Forelimb muscle (tissue), 1 donor: ENCODE measurements around the gene ADGRF4. TPM values are rescaled to one million over a fixed set of nuclear protein-coding genes. Genes with fewer than 3 reads are reported as not detected.

Experiments used
- DNase-seq: peaks from one replicate; pipeline ENCODE4 v3.0.0-alpha.2; 2013; ENCODE audit warnings: low read depth
- polyA plus RNA-seq: library from polyadenylated mRNA; unstranded; fragments of 120-200 nt; gene quantifications from one replicate; pipeline ENCODE4 v1.2.1, GENCODE V29; 2013; ENCODE audit not compliant: insufficient read length

ADGRF4 gene
- not detected for polyA plus RNA-seq

GRCh38 chr6:47698342-47698787, at the start of gene ADGRF4:
ADGRF4 (plus strand) TSS chr6:47698580; CDS start chr6:47707246, 8,666 bp downstream.
- DNase-seq, result no peak

GRCh38 chr6:47650553-47651432, 47.6 kb upstream of the ADGRF4 start:
- no peak for DNase-seq

DNA sequence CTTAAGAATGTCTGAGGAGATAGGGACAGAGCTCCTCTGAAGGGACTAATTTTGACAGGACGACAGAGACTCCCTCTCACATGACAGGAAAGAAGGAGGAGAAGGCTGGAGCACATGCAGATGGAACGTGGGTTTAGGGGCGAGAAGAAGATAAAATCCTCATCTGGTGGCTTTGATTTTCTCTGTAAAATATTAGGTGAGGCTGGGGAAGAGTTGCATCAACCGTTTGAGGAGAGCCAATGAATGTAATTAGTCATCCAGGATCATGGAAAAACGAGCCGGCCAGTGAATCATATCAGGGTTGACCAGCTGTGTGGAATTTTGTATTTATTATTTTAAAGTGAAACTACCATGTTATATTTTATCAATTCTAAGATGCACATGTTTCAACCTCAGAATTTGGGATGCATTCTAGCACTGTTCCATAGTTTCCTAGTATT, 46.9 kb upstream of the ADGRF4 start:
- no peak for DNase-seq

- DNase-seq, result no peak
These were observed 44.7 kb upstream of the ADGRF4 start for GRCh38 chr6:47653706-47654105.

DNA sequence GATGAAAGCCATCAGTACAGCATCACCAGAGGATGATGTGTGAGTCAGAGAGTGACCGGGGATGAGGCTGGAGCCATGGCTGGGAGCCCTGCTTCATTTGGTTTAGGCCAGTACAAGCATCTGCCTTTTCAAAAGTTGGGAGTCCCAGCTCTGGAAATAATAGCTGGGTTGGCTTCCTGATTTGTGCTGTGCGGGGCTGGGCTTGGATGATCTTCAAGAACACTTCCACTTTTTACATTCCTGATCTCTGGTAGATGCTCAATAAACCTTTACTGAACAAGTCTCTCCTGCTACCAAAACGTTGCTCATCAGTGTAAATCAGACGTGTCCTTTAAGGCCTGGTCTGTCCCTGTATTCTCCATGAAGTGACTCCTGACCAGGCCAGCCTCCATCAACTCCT, 44.1 kb upstream of the ADGRF4 start:
- no peak for DNase-seq

- no peak for DNase-seq
These were observed 42.4 kb upstream of the ADGRF4 start for GRCh38 chr6:47655719-47656595.

GRCh38 chr6:47661960-47662359, 36.4 kb upstream of the ADGRF4 start:
- DNase-seq, result no peak

DNA sequence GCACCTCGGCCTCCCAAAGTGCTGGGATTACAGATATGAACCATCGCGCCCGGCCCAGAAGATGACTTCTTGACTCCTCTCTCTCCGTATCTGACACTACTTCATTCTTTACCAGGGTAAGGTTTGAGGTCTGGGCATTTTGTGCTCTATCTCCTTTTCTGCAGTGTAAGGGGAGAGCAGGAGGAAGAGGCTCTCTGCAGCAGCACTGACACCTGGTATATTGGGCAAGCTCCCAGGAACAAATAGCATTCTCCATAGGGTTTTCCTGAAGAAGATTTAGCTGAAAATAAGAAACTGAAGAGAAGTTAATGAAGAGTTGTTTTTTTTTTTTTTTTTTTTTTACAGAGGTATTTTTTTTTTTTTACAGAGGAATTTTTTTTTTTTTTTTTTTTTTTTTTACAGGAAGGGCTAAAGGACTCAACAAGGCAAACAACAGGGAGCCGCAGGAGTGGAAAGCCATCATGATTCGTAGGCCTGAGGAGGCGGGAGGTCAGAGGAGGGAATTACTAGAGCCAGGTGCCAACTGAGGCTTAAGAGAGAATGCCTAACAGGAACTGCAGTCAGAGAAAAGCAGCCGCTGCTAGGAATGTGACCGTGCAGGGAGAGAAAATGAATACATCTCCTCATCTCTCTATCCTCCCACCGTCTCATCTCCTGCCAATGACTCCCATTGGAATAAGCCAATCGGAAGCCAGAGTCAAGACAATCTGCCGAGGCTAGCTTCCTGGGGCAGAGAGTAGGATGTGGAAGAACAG, 34.7 kb upstream of the ADGRF4 start:
- no peak for DNase-seq

GRCh38 chr6:47665112-47665511, 33.3 kb upstream of the ADGRF4 start:
- no peak for DNase-seq

GRCh38 chr6:47669684-47670513, 28.5 kb upstream of the ADGRF4 start:
- DNase-seq, result no peak

- no peak for DNase-seq
These were observed 27.5 kb upstream of the ADGRF4 start for GRCh38 chr6:47670851-47671250.

GRCh38 chr6:47671777-47672176, 26.6 kb upstream of the ADGRF4 start:
- no peak for DNase-seq

DNA sequence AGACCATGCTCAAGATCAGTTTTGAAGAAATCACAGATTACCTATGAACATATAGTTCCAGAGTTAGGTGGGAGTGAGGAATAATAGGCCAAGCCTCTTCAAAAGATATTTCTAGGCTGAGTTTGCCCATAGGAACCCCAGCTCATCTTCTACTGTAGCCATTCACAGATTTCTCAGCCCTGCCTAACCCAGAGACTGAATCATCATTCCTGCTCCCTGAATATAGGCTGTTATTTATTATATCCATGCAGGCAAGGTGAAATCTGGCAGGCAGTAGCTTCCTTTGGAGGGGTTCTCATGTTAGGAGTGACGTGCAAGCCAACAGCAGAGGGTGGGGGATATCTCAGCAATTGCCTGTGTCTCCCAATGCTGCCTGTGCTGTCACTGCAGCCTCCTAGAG, 25.6 kb upstream of the ADGRF4 start:
- DNase-seq, result no peak

- no peak for DNase-seq
These were observed 23.7 kb upstream of the ADGRF4 start for GRCh38 chr6:47674673-47675072.

DNA sequence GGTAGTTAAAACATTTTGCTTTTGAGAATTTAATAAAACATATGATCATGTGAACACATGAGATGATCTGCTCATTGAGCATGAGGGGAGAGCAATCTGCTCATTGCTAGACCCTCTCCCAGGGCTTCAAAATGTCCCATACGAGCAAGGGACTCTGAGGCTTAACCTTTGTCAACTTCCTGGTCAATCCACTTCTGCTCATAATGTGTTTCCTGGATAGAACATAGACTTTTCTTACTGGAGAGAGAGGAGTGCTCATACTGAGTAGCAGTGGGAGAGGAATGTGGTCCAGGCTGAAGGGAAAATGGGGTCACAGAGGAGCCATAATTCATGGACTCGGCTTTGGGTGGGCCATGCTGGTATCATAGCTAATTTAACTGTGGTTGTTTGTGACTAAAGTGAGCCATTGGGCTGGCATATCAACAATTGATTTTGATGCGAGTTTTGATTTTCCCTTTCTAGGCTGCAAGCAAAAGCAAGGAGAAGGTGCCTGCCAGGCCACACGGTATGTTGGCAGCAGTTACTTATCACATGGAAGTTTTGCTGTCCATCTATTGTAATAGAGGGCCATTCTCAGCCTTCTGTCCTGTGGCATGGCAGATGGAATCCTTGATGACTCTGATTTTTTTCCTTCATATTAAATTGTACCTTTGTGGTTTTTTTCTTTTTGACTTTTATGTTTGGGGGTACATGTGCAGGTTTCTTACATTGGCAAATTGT, 20.8 kb upstream of the ADGRF4 start:
- DNase-seq, result no peak

- no peak for DNase-seq
These were observed 19.6 kb upstream of the ADGRF4 start for GRCh38 chr6:47678739-47679138.

DNA sequence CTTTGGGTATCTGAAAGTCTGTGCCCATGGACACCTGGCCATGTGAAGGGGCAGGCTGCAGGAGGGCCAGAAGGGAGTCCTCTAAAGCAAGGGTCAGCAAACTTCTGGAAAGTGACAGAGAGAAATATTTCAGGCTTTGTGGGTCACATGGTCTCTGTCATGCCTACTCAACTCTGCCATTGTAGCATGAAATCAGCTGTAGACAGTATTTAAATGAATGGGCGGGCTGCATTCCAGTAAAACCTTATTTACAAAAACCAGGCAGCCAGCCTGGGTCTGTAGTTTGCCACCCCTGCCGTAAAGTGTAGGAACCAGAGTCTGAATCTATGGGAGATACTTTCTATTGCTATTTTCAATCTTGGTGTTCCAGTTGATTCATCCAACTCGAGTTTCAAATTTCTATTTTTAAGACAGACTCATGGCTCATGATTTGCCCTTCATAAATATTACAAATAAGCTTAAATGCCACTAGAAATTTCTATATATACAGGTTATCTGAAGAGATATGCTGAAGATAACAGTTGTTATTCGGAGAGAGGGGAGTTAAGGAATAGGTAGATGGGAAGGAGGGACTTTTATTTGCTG, 19.0 kb upstream of the ADGRF4 start:
- DNase-seq, result no peak

DNA sequence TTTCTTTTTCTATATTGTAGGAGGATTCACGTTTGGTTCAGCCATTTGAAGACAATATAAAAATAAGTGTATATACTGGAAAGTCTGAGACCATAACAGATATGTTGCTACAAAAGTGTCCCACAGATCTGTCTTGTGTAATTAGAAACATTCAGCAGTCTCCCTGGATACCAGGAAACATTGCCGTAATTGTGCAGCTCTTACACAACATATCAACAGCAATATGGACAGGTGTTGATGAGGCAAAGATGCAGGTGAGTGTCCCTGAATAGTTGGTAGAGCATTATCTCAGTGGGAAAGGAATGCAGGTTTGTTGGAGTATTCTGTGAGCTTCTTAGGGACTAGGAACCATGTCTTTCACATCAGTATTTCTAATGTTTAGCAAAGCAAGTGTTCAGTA, 18.3 kb upstream of the ADGRF4 start:
- DNase-seq, result no peak

DNA sequence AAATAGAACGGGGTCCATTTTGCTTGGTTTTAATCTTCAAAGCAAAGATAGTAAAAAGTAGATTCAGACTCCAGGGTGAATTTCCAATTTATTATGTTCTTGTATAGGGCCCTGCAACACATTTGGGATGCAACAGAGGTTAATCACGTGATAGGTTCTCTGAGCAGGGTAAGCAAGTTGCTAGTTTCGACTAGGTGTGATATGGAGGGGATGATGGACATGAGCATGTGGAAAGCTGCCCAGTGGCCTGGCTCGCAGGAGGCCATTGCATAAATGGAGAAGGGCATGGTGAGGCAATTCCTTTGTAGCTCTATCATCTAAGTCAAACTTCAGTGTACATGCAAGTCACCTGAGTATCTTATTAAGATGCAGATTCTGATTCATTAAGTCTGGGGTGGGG, 17.7 kb upstream of the ADGRF4 start:
- DNase-seq, result no peak
